GM23248 (cell line): ENCODE results near the gene IFT122.

Source experiments
- EZH2 ChIP-seq: fragments of 200-600 bp; sonication (generic); IDR thresholded peaks from 2 replicates; pipeline ENCODE4 v1.6.1; 2018; ENCODE audit warnings: antibody characterized with exemption, mild to moderate bottlenecking; ENCODE audit not compliant: insufficient read depth, poor library complexity, severe bottlenecking
- EZH2phosphoT487 ChIP-seq: fragments of 200-600 bp; sonication (generic); IDR thresholded peaks from 2 replicates; pipeline ENCODE4 v1.6.1; 2018; ENCODE audit warnings: antibody characterized with exemption, moderate library complexity, mild to moderate bottlenecking, low read depth; ENCODE audit not compliant: insufficient read depth

DNA sequence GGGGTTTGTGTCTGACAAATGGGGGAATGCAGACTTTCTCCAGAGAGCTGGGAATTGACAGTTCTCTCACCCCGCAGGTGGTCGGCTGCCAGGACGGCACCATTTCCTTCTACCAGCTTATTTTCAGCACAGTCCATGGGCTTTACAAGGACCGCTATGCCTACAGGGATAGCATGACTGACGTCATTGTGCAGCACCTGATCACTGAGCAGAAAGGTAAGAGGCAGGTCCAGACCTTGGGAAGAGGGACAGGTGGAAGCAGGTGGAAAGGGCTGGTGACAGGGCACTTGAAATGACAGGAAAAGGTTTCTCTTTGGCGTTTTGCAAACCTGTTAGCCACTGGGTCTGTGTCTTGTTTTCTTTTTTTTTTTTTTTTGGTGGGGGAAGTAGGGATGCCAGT is 36.6 kb downstream of the IFT122 start:
- TF ChIP-seq EZH2phosphoT487 = no peak
- TF ChIP-seq EZH2 = no peak
